ENCODE results near the gene DNAJC27. TPM values are rescaled to one million over a fixed set of nuclear protein-coding genes. Genes with fewer than 3 reads are reported as not detected.
A peak's percentile ranks its signal among the peaks of the same experiment; 100 is the strongest.

The DNAJC27 gene
- total RNA-seq, 4 donors from 2014 or later: 4.0 to 7.6 (median 5.7) TPM

DNA sequence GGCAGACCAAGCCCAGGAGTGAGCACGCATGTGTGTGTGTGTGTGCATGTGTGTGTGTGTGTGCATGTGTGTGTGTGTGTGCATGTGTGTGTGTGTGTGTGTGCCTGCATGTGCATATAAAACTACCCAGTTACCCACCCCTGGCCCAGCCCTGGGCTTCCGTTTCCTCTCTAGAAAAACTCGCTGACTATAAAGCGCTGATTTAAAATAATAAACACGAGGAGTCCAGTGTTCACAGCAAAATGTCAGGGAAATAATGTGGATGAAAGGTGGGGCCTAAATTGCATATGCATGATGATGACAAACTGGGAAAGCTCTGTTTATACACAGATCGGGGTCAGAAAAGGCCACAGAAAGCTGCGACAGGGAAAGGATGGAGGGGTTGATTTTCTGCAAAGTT lies 59.2 kb downstream of the DNAJC27 start:
- WGBS, 2 donors (ENCODE audit: low coverage in 1 of 2): 62 to 63% methylated on average over 3 to 7 of the region's 7 CpGs
- in situ Hi-C loops (cut with MboI; ENCODE audit: low pct_ligation_motif_present in 1 of 4, low pct_unique_long_range_greater_than_20kb in 1 of 4, low sequenced_read_pairs in 3 of 4) (no loop called here), intact Hi-C loops (cut with DNase I; ENCODE audit: low total_unique reads) (no loop called here)
- no peaks in the 10 kb centered on the region for H3K27me3 ChIP-seq
- H3K4me3 ChIP-seq: no peak overlapping the region
- TF ChIP-seq, protein P1, sequence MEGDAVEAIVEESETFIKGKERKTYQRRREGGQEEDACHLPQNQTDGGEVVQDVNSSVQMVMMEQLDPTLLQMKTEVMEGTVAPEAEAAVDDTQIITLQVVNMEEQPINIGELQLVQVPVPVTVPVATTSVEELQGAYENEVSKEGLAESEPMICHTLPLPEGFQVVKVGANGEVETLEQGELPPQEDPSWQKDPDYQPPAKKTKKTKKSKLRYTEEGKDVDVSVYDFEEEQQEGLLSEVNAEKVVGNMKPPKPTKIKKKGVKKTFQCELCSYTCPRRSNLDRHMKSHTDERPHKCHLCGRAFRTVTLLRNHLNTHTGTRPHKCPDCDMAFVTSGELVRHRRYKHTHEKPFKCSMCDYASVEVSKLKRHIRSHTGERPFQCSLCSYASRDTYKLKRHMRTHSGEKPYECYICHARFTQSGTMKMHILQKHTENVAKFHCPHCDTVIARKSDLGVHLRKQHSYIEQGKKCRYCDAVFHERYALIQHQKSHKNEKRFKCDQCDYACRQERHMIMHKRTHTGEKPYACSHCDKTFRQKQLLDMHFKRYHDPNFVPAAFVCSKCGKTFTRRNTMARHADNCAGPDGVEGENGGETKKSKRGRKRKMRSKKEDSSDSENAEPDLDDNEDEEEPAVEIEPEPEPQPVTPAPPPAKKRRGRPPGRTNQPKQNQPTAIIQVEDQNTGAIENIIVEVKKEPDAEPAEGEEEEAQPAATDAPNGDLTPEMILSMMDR (IDR thresholded peaks at IDR 0.05): no peak
- TF ChIP-seq POLR2A (IDR thresholded peaks at IDR 0.05): no peak
- no peaks in the 10 kb centered on the region for H3K9me3 ChIP-seq
- DNase-seq: peak; percentile 74
- no peaks in the 10 kb centered on the region for H3K36me3 ChIP-seq
- H3K4me1 ChIP-seq: peaks cover 0 to 35% (median 4%) of the 10 kb centered on the region in 4 donors
- H3K27ac ChIP-seq: peak overlapping the region in 1 of 4 donors; percentile 48

DNA sequence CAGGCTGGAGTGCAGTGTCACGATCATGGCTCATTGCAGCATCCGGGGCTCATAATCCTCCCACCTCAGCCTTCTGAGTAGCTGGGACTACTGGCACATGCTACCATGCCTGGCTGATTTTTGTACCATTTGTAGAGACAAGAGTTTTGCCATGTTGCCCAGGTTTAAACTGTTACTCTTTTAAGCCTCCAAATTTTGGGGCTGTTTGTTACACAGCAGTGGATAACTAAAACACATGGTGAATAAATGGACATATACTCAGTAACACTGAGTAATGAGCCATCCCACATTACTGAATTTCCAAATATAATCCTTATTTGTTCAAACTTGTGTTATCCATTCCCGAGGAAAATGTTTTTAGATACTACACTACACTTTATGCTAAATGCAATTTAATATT lies 61.5 kb downstream of the DNAJC27 start:
- H3K36me3 ChIP-seq: no peaks in the 10 kb centered on the region
- no peak for DNase-seq
- in situ Hi-C loops (cut with MboI; ENCODE audit: low pct_ligation_motif_present in 1 of 4, low pct_unique_long_range_greater_than_20kb in 1 of 4, low sequenced_read_pairs in 3 of 4) (no loop called here), intact Hi-C loops (cut with DNase I; ENCODE audit: low total_unique reads) (no loop called here)
- H3K4me1 ChIP-seq: peaks cover 0 to 34% (median 4%) of the 10 kb centered on the region in 4 donors
- H3K27ac ChIP-seq: no peak overlapping the region
- WGBS, 2 donors (ENCODE audit: low coverage in 1 of 2): 91 to 99% methylated on average over 3 of the region's 3 CpGs
- no peaks in the 10 kb centered on the region for H3K9me3 ChIP-seq
- no peak overlapping the region for H3K4me3 ChIP-seq
- TF ChIP-seq, protein P1 (IDR thresholded peaks at IDR 0.05): no peak
- TF ChIP-seq EP300 (IDR thresholded peaks at IDR 0.05; ENCODE audit: low read depth) (no peak), POLR2A (IDR thresholded peaks at IDR 0.05) (no peak), POLR2AphosphoS5 (IDR thresholded peaks at IDR 0.05) (no peak)
- no peaks in the 10 kb centered on the region for H3K27me3 ChIP-seq

DNA sequence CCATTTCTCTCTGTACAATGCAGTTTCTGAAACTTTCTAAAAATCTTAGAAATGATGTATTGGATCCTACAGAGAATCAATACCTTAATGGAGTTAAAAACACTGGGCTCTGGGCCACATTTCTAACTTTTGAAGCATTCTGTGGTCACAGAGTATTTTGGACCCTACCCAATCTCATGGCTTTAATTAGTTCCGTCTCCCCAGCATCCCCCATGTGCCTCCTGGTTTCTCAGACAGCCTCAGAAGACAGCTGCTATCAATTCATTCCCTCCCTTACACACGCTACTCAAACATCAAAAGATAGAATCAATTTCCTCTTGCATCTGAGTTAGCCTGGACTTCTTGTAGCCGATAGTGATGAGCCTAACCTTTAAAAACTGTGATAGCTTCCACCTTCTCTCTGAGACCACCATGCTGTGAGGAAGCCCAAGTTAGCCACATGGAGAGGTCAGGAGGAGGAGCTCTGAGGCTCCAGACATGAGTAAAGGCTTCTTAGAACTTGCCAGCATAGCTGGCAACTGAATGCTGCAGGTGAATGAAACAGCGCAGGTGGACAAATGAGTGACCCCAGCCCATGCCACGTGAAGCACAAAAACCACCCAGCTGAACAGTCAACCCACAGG lies 62.1 kb downstream of the DNAJC27 start:
- in situ Hi-C loops (cut with MboI; ENCODE audit: low pct_ligation_motif_present in 1 of 4, low pct_unique_long_range_greater_than_20kb in 1 of 4, low sequenced_read_pairs in 3 of 4): no loop called here
- TF ChIP-seq, protein P1 (IDR thresholded peaks at IDR 0.05): no peak
- TF ChIP-seq POLR2A (IDR thresholded peaks at IDR 0.05) (no peak), EP300 (IDR thresholded peaks at IDR 0.05; ENCODE audit: low read depth) (no peak), POLR2AphosphoS5 (IDR thresholded peaks at IDR 0.05) (no peak)
- no peaks in the 10 kb centered on the region for H3K36me3 ChIP-seq
- no peaks in the 10 kb centered on the region for H3K27me3 ChIP-seq
- peaks cover 0 to 29% (median 4%) of the 10 kb centered on the region in 4 donors for H3K4me1 ChIP-seq
- 79 to 89% methylated on average over 2 to 5 of the region's 5 CpGs for WGBS, 2 donors (ENCODE audit: low coverage in 1 of 2)
- H3K9me3 ChIP-seq: no peaks in the 10 kb centered on the region
- no peak overlapping the region for H3K4me3 ChIP-seq
- peak; percentile 2 for DNase-seq
- intact Hi-C loops (cut with DNase I; ENCODE audit: low total_unique reads): no loop called here
- H3K27ac ChIP-seq: no peak overlapping the region

DNA sequence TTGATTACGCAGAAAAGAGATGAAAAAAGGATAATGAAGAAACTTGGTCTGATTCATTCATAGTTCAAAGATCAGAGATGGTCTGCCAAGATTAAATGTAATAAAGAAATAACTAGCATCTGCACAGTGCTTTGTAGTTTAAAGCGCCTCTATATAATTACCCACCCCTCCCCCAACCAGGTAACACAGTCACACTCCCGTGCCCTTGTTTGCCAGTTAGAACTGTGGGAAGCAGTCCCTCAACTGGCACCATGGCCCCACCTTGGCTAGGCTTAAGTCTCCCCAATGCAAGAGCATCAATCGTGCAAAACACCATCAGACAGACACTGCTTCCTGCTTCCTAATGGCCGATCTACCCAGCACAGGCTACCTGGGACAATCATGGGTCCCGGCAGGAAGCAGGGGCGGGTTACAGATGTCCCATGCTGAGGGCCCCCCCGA lies 63.3 kb downstream of the DNAJC27 start:
- TF ChIP-seq, protein P1 (IDR thresholded peaks at IDR 0.05): no peak
- TF ChIP-seq POLR2A (IDR thresholded peaks at IDR 0.05): no peak
- TF ChIP-seq EP300 (IDR thresholded peaks at IDR 0.05; ENCODE audit: low read depth): no peak
- no peak for TF ChIP-seq POLR2AphosphoS5 (IDR thresholded peaks at IDR 0.05)
- intact Hi-C loops (cut with DNase I; ENCODE audit: low total_unique reads) (no loop called here), in situ Hi-C loops (cut with MboI; ENCODE audit: low pct_ligation_motif_present in 1 of 4, low pct_unique_long_range_greater_than_20kb in 1 of 4, low sequenced_read_pairs in 3 of 4) (no loop called here)
- no peaks in the 10 kb centered on the region for H3K27me3 ChIP-seq
- H3K4me1 ChIP-seq: peaks cover 0 to 20% (median 4%) of the 10 kb centered on the region in 4 donors
- H3K27ac ChIP-seq: peak overlapping the region in 3 of 4 donors; percentile 8 to 26 (median 13)
- no peaks in the 10 kb centered on the region for H3K36me3 ChIP-seq
- WGBS, 2 donors (ENCODE audit: low coverage in 1 of 2): 59 to 62% methylated on average over 1 to 8 of the region's 8 CpGs
- H3K4me3 ChIP-seq: no peak overlapping the region
- no peaks in the 10 kb centered on the region for H3K9me3 ChIP-seq
- DNase-seq: peak; percentile 35

Data from transverse colon (tissue), 4 donors.